ENCODE data around the gene TDRD6. TPM values are rescaled to one million over a fixed set of nuclear protein-coding genes. Genes with fewer than 3 reads are reported as not detected.

TDRD6 gene
- total and polyA plus RNA-seq, 8 donors: 0.06 to 1.2 (median 0.37) TPM

- DNase-seq: no peak
- no peaks in the 10 kb centered on the region for H3K36me3 ChIP-seq
- 76 to 77% methylated on average over 5 of the region's 5 CpGs for WGBS, 2 donors
- no peak for FAIRE-seq
- H3K27ac ChIP-seq: no peak overlapping the region
- H3K27me3 ChIP-seq: no peaks in the 10 kb centered on the region
- H3K9me3 ChIP-seq: no peaks in the 10 kb centered on the region
- TF ChIP-seq CTCF (IDR thresholded peaks at IDR 0.05): no peak
- peaks cover 0 to 14% (median 0%) of the 10 kb centered on the region in 3 donors for H3K4me1 ChIP-seq
- ATAC-seq: no peak
- intact Hi-C loops (cut with DNase I): no loop called here
- no peak overlapping the region for H3K4me3 ChIP-seq
Observed at GRCh38 chr6:46648869-46649492, 38.7 kb upstream of the TDRD6 start.

- no peak for FAIRE-seq
- no peaks in the 10 kb centered on the region for H3K36me3 ChIP-seq
- H3K27me3 ChIP-seq: no peaks in the 10 kb centered on the region
- peak overlapping the region in 3 of 4 donors; percentile 12 to 93 (median 50) for H3K4me3 ChIP-seq
- TF ChIP-seq CTCF (IDR thresholded peaks at IDR 0.05): no peak
- 17 to 23% methylated on average over 1 of the region's 1 CpG for WGBS, 2 donors
- H3K4me1 ChIP-seq: peaks cover 0 to 16% (median 3%) of the 10 kb centered on the region in 3 donors
- DNase-seq: no peak
- peak overlapping the region in 1 of 4 donors; percentile 89 for H3K27ac ChIP-seq
- no peak for ATAC-seq
- no peaks in the 10 kb centered on the region for H3K9me3 ChIP-seq
- intact Hi-C loops (cut with DNase I): no loop called here
Observed at GRCh38 chr6:46651006-46651405, 36.7 kb upstream of the TDRD6 start.

- DNase-seq (no peak), ATAC-seq (peak in 3 of 4 donors; percentile 31 to 58 (median 45)), FAIRE-seq (no peak)
- H3K27me3 ChIP-seq: no peaks in the 10 kb centered on the region
- no peak for TF ChIP-seq CTCF (IDR thresholded peaks at IDR 0.05)
- H3K4me1 ChIP-seq: peaks cover 0 to 16% (median 3%) of the 10 kb centered on the region in 3 donors
- H3K27ac ChIP-seq: peak overlapping the region; percentile 54 to 91 (median 78)
- no peaks in the 10 kb centered on the region for H3K9me3 ChIP-seq
- peak overlapping the region; percentile 50 to 95 (median 91) for H3K4me3 ChIP-seq
- WGBS, 2 donors: 4 to 8% methylated on average over 8 of the region's 8 CpGs
- H3K36me3 ChIP-seq: no peaks in the 10 kb centered on the region
- intact Hi-C loops (cut with DNase I): no loop called here
Observed at GRCh38 chr6:46651816-46652215, 35.9 kb upstream of the TDRD6 start.

GRCh38 chr6:46652232-46652602, 35.5 kb upstream of the TDRD6 start:
- peak overlapping the region; percentile 50 to 95 (median 91) for H3K4me3 ChIP-seq
- H3K27ac ChIP-seq: peak overlapping the region; percentile 54 to 91 (median 78)
- H3K27me3 ChIP-seq: no peaks in the 10 kb centered on the region
- no peaks in the 10 kb centered on the region for H3K36me3 ChIP-seq
- DNase-seq (no peak), FAIRE-seq (no peak), ATAC-seq (peak; percentile 5 to 34 (median 26))
- 0 to 1% methylated on average over 6 of the region's 6 CpGs for WGBS, 2 donors
- intact Hi-C loops (cut with DNase I): no loop called here
- TF ChIP-seq CTCF (IDR thresholded peaks at IDR 0.05): no peak
- peaks cover 0 to 16% (median 3%) of the 10 kb centered on the region in 3 donors for H3K4me1 ChIP-seq
- H3K9me3 ChIP-seq: no peaks in the 10 kb centered on the region

Data from pancreas (tissue), 10 donors.